ENCODE measurements around the gene BROX.

- TF ChIP-seq POLR2A (IDR thresholded peaks at IDR 0.05), result no peak
- TF ChIP-seq CTCF (IDR thresholded peaks at IDR 0.05), result no peak
- no peak for TF ChIP-seq EP300 (IDR thresholded peaks at IDR 0.05)
Measured at GRCh38 chr1:222728746-222729145, 16.4 kb downstream of the BROX start.
